Measurements from ENCODE around the gene COL4A4.

- TF ChIP-seq, protein P1, sequence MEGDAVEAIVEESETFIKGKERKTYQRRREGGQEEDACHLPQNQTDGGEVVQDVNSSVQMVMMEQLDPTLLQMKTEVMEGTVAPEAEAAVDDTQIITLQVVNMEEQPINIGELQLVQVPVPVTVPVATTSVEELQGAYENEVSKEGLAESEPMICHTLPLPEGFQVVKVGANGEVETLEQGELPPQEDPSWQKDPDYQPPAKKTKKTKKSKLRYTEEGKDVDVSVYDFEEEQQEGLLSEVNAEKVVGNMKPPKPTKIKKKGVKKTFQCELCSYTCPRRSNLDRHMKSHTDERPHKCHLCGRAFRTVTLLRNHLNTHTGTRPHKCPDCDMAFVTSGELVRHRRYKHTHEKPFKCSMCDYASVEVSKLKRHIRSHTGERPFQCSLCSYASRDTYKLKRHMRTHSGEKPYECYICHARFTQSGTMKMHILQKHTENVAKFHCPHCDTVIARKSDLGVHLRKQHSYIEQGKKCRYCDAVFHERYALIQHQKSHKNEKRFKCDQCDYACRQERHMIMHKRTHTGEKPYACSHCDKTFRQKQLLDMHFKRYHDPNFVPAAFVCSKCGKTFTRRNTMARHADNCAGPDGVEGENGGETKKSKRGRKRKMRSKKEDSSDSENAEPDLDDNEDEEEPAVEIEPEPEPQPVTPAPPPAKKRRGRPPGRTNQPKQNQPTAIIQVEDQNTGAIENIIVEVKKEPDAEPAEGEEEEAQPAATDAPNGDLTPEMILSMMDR (IDR thresholded peaks at IDR 0.05), result no peak
- TF ChIP-seq MAX (IDR thresholded peaks at IDR 0.05), result no peak
- TF ChIP-seq POLR2A (IDR thresholded peaks at IDR 0.05; ENCODE audit: low read length), result no peak
- no peak for TF ChIP-seq CBX2 (IDR thresholded peaks at IDR 0.05; ENCODE audit: borderline replicate concordance, low read depth)
- no peak for TF ChIP-seq GATA3 (IDR thresholded peaks at IDR 0.05; ENCODE audit: borderline replicate concordance)
Measured at GRCh38 chr2:227153307-227153706, 10.7 kb downstream of the COL4A4 start.
